CD4-positive, alpha-beta memory T cell (primary cell): ENCODE measurements around the gene OR2B2. TPM values are rescaled to one million over a fixed set of nuclear protein-coding genes. Genes with fewer than 3 reads are reported as not detected.
A peak's percentile ranks its signal among the peaks of the same experiment; 100 is the strongest.

Experiments
- CTCF ChIA-PET: fragments of 350-600 bp; sonication (Branson Sonifier 250); formaldehyde crosslinking; loops from one replicate; lab custom pipeline; 2021; ENCODE audit warnings: inconsistent platforms; ENCODE audit not compliant: partially characterized antibody; lab: Charles Lee
- POLR2A ChIA-PET: fragments of 350-600 bp; sonication (Branson Sonifier 250); formaldehyde crosslinking; loops from one replicate; lab custom pipeline; 2021; ENCODE audit not compliant: partially characterized antibody; lab: Charles Lee
- DNase-seq, 5 donors: peaks; one replicate each; pipeline versions ENCODE4 v3.0.0 to v3.0.0-alpha.2; 2020 to 2022; ENCODE audit warnings: mixed read lengths in 1 of 5
- H3K27ac ChIP-seq: one replicate; pipeline ENCODE4 v1.7.0; 2013; ENCODE audit warnings: low read depth, low read length
- H3K27me3 ChIP-seq: 2 replicates; pipeline ENCODE4 v1.7.0; 2013; ENCODE audit warnings: mild to moderate bottlenecking, low read length, moderate library complexity; ENCODE audit not compliant: insufficient read depth
- H3K36me3 ChIP-seq: 2 replicates; pipeline ENCODE4 v1.7.0; 2013; ENCODE audit warnings: mild to moderate bottlenecking, low read length, moderate library complexity; ENCODE audit not compliant: insufficient read depth
- H3K4me1 ChIP-seq: 2 replicates; pipeline ENCODE4 v1.7.0; 2013; ENCODE audit warnings: mild to moderate bottlenecking, low read length, moderate library complexity; ENCODE audit not compliant: insufficient read depth
- H3K4me3 ChIP-seq, 2 donors: one replicate each; pipeline ENCODE4 v1.7.0; 2013; ENCODE audit warnings: low read length in 2 of 2, mild to moderate bottlenecking in 1 of 2
- H3K9me3 ChIP-seq, 2 donors: one replicate each; pipeline ENCODE4 v1.7.0; 2013; ENCODE audit warnings: low read length in 2 of 2, control low read depth in 1 of 2; ENCODE audit not compliant: control insufficient read depth in 1 of 2
- H3K27ac Mint-ChIP-seq, 7 donors: one replicate each; pipeline ENCODE4 v1.8.0; 2020 to 2021; ENCODE audit warnings: mixed read lengths in 7 of 7, mild to moderate bottlenecking in 6 of 7, inconsistent platforms in 3 of 7, moderate library complexity in 3 of 7
- H3K27me3 Mint-ChIP-seq, 2 donors: one replicate each; pipeline ENCODE4 v1.8.0; 2020 to 2021; ENCODE audit warnings: mixed read lengths in 2 of 2
- H3K36me3 Mint-ChIP-seq, 2 donors: one replicate each; pipeline ENCODE4 v1.8.0; 2020 to 2021; ENCODE audit warnings: mixed read lengths in 2 of 2, inconsistent platforms in 1 of 2, mild to moderate bottlenecking in 1 of 2
- H3K4me1 Mint-ChIP-seq, 4 donors: one replicate each; pipeline ENCODE4 v1.8.0; 2020 to 2021; ENCODE audit warnings: mixed read lengths in 4 of 4, mild to moderate bottlenecking in 1 of 4
- H3K4me3 Mint-ChIP-seq, 8 donors: one replicate each; pipeline ENCODE4 v1.8.0; 2020 to 2021; ENCODE audit warnings: mixed read lengths in 8 of 8, mild to moderate bottlenecking in 7 of 8, moderate library complexity in 6 of 8, inconsistent platforms in 3 of 8
- H3K9me3 Mint-ChIP-seq, 8 donors: one replicate each; pipeline ENCODE4 v1.8.0; 2020 to 2021; ENCODE audit warnings: mixed read lengths in 8 of 8, mild to moderate bottlenecking in 5 of 8, inconsistent platforms in 3 of 8, moderate library complexity in 1 of 8
- intact Hi-C: fragments of 100-400 bp; cut with micrococcal nuclease; formaldehyde crosslinking; loops from one replicate; pipeline ENCODE4 v1.15.1; 2023
- polyA plus RNA-seq, 2 donors: library from polyadenylated mRNA; unstranded; fragments of 300-500 nt; fragmentation: Illumina TruSeq; gene quantifications; one replicate each; pipeline ENCODE4 v1.2.3, GENCODE V29; 2021
- total RNA-seq, 2 experiments: library from RNA; stranded (reverse); gene quantifications; one replicate each; pipeline ENCODE4 v1.2.3, GENCODE V29; 2021

OR2B2 gene
- total and polyA plus RNA-seq, 4 experiments from 2014 or later, result not detected

DNA sequence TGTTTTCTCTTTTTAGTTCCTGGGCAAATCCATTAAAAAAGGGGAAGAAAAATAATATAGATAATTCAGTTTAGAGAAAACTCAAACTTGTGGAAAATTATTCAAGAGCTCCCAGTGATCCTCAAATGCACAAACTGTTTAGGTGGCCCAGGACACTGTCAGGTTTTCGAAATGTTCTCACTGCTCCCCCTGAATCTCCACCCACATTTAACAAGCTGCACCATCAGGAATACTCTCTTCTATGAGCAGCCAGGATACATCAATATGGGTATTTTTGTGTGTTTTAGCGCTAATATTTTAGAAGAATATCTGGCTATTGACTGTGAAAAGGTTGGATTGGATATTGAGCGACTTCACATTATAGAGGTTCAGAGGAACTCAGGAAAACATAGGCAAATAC, 43.9 kb downstream of the OR2B2 start:
- peak overlapping the region in 1 of 2 donors; percentile 69 for H3K4me3 ChIP-seq
- Mint-ChIP-seq H3K4me3 (peak overlapping the region in 1 of 8 donors; percentile 47), H3K9me3 (peaks cover 0 to 12% (median 0%) of the 10 kb centered on the region in 8 donors), H3K27ac (no peak overlapping the region), H3K36me3 (peaks cover 0 to 24% of the 10 kb centered on the region in 2 donors), H3K27me3 (no peaks in the 10 kb centered on the region), H3K4me1 (peaks cover 30 to 73% (median 48%) of the 10 kb centered on the region in 4 donors)
- intact Hi-C loops, result no loop called here
- POLR2A ChIA-PET, result interaction anchor here (1.3 to 12.7 kb wide), 14 partner anchors 18 to 1841 kb away, joined by 4 to 1261 read pairs (median 50); a partner anchor contains a TSS
- CTCF ChIA-PET, result interaction anchor here (2.5 to 11.5 kb wide), 5 partner anchors 21 to 59 kb away, joined by 6 to 226 read pairs (median 74); a partner anchor contains a TSS
- no peaks in the 10 kb centered on the region for H3K27me3 ChIP-seq
- H3K9me3 ChIP-seq, result no peaks in the 10 kb centered on the region
- H3K4me1 ChIP-seq, result peaks cover 44% of the 10 kb centered on the region
- no peaks in the 10 kb centered on the region for H3K36me3 ChIP-seq
- no peak overlapping the region for H3K27ac ChIP-seq
- no peak for DNase-seq

DNA sequence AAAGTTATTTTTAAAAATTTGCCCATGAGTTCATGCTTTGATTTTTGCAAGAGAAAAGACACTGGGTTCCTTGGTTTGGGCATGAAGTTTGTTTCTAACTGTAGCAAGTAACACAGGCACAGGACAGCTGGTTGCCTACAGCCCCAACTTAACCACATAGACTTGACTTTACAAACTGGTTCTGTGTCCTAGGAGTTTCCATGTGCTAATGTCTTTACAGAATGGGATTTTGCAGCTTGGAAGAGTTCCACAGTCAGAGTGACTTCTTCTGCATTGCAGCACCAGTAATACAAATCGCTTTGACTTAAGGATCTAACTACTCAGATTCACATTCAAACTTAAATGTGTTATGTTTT, 44.3 kb downstream of the OR2B2 start:
- H3K27ac Mint-ChIP-seq, result peak overlapping the region in 5 of 7 donors; percentile 42 to 99 (median 94)
- peak overlapping the region; percentile 62 for H3K27ac ChIP-seq
- H3K4me3 ChIP-seq, result peak overlapping the region in 1 of 2 donors; percentile 69
- peaks cover 40% of the 10 kb centered on the region for H3K4me1 ChIP-seq
- no peaks in the 10 kb centered on the region for H3K9me3 ChIP-seq
- H3K27me3 Mint-ChIP-seq, result no peaks in the 10 kb centered on the region
- H3K36me3 Mint-ChIP-seq, result peaks cover 0 to 22% of the 10 kb centered on the region in 2 donors
- H3K9me3 Mint-ChIP-seq, result peaks cover 0 to 10% (median 0%) of the 10 kb centered on the region in 8 donors
- no peaks in the 10 kb centered on the region for H3K27me3 ChIP-seq
- H3K36me3 ChIP-seq, result no peaks in the 10 kb centered on the region
- DNase-seq, result no peak
- ChIA-PET POLR2A (interaction anchor here (0.9 to 12.7 kb wide), 19 partner anchors 18 to 1847 kb away, joined by 3 to 1261 read pairs (median 30); a partner anchor contains a TSS), CTCF (interaction anchor here (1.0 to 11.5 kb wide), 8 partner anchors 22 to 467 kb away, joined by 3 to 226 read pairs (median 14); a partner anchor contains a TSS)
- intact Hi-C loops, result no loop called here
- H3K4me1 Mint-ChIP-seq, result peaks cover 28 to 70% (median 46%) of the 10 kb centered on the region in 4 donors
- peak overlapping the region in 7 of 8 donors; percentile 96 to 99 (median 99) for H3K4me3 Mint-ChIP-seq

DNA sequence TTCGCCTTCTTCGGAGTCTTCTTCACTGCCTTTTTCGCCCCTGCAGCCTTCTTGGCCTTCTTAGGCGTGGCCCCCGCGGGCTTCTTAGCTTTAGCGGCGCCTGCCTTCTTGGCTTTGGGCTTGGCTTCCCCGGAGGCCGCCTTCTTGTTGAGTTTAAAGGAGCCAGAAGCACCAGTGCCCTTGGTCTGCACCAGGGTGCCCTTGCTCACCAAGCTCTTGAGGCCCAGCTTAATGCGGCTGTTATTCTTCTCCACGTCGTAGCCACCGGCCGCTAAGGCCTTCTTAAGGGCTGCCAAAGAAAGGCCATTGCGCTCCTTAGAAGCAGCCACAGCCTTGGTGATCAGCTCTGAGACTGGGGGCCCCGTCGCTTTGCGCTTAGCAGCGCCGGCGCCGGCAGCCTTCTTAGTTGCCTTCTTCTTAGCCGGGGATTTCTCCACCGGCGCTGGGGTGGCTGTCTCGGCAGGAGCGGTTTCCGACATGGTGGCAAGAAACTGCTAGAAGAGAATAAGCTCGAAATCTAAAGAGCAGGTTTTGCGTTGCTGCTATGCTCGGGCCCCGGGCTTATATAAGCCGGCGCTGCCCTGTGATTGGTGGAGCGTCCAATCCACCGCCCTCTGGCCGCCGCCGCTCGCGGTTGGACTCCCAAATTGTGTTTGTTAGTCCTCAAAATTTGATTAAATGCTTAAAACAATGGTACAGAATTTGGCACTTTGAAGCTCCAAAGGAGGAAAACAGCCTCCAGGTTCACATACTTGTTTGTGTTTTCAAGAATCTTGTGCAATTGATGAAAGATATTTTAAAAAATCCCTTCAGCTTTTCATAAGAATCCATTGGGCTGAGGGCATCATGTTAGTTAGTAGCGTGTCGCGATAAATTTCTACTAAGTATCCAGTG, 44.9 kb downstream of the OR2B2 start:
- intact Hi-C loops, result no loop called here
- H3K4me1 Mint-ChIP-seq, result peaks cover 28 to 65% (median 46%) of the 10 kb centered on the region in 4 donors
- CTCF ChIA-PET, result interaction anchor here (0.9 to 11.5 kb wide), 11 partner anchors 22 to 1841 kb away, joined by 3 to 226 read pairs (median 5); a partner anchor contains a TSS
- peak overlapping the region; percentile 86 to 99 (median 94) for H3K27ac Mint-ChIP-seq
- POLR2A ChIA-PET, result interaction anchor here (0.8 to 12.7 kb wide), 31 partner anchors 19 to 1846 kb away, joined by 3 to 1261 read pairs (median 14); partner anchors contain the start of gene TRIM27
- no peaks in the 10 kb centered on the region for H3K9me3 ChIP-seq
- H3K4me3 Mint-ChIP-seq, result peak overlapping the region; percentile 96 to 99 (median 99)
- H3K27ac ChIP-seq, result peak overlapping the region; percentile 62
- H3K4me3 ChIP-seq, result peak overlapping the region; percentile 63 to 69
- DNase-seq, result peak; percentile 64 to 76 (median 69)
- H3K4me1 ChIP-seq, result peaks cover 40% of the 10 kb centered on the region
- H3K36me3 ChIP-seq, result no peaks in the 10 kb centered on the region
- no peaks in the 10 kb centered on the region for H3K27me3 ChIP-seq
- peaks cover 0 to 10% (median 0%) of the 10 kb centered on the region in 8 donors for H3K9me3 Mint-ChIP-seq
- H3K27me3 Mint-ChIP-seq, result no peaks in the 10 kb centered on the region
- H3K36me3 Mint-ChIP-seq, result peaks cover 0 to 17% of the 10 kb centered on the region in 2 donors

DNA sequence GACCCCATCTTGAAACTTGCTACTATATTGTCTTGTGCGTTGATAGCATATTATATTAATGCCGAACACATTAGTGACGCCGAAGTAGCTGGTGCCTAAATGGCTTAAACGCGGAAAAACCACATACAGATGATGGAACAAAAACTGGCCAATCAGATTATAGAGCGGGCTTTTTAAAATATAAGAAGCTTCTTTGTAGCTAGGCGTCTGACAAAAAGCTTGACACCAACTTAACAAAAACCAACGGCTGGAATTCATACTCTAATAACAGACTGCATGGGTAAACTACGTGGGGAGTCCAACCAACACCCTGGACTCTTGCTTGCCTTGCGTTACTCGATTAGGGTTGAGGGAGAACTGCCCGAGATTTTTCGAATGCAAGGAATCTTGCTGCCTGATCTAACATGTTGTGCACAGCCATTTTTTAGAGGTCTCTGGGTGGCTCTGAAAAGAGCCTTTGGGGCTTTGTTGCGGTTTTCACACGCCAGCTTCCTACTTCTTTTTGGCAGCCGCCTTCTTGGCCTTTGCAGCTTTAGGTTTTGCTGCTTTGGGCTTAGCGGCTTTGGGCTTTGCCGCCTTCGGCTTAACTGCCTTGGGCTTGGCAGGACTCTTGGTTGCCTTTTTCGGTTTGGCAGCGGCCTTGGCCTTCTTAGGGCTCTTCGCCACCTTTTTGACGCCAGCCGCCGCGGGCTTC, 45.7 kb downstream of the OR2B2 start:
- no peaks in the 10 kb centered on the region for H3K9me3 ChIP-seq
- Mint-ChIP-seq H3K36me3 (peaks cover 0 to 11% of the 10 kb centered on the region in 2 donors), H3K27ac (peak overlapping the region; percentile 94 to 99 (median 98)), H3K27me3 (no peaks in the 10 kb centered on the region), H3K4me3 (peak overlapping the region; percentile 96 to 99 (median 99)), H3K9me3 (peaks cover 0 to 6% (median 0%) of the 10 kb centered on the region in 8 donors), H3K4me1 (peaks cover 24 to 58% (median 41%) of the 10 kb centered on the region in 4 donors)
- intact Hi-C loops, result no loop called here
- peak overlapping the region; percentile 62 for H3K27ac ChIP-seq
- H3K27me3 ChIP-seq, result no peaks in the 10 kb centered on the region
- POLR2A ChIA-PET, result interaction anchor here (0.8 to 12.7 kb wide), 33 partner anchors 7 to 1845 kb away, joined by 3 to 1261 read pairs (median 15); partner anchors contain the start of gene TRIM27
- CTCF ChIA-PET, result interaction anchor here (0.7 to 11.5 kb wide), 16 partner anchors 7 to 1840 kb away, joined by 3 to 226 read pairs (median 6); a partner anchor contains a TSS
- DNase-seq, result peak; percentile 64 to 79 (median 77)
- no peaks in the 10 kb centered on the region for H3K36me3 ChIP-seq
- peak overlapping the region; percentile 63 to 69 for H3K4me3 ChIP-seq
- peaks cover 37% of the 10 kb centered on the region for H3K4me1 ChIP-seq

DNA sequence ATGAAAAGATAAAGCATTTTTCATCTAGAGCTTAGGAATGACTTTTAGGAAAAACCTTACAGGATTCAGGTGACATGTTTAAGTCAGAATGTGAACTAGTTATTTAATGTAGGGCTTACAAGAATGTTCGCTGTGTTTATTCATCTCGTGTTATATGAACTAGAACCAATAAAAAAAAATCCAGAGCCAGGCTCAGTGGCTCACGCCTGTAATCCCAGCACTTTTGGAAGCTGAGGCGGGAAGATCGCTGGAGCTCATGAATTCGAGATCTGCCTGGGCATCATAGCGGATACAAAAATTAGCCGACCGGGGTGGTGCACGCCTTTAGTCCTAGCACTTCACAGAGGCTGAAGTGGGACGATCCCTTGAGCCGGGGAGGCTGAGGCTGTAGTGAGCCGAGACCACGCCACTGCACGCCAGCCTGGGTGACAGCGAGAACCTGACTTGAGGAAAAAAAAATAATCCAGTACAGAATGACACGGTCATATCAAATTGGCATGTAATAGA, 46.3 kb downstream of the OR2B2 start:
- intact Hi-C loops, result loop anchor here (1.0 to 2.0 kb wide), 7 partner anchors 7 to 1030 kb away; a partner anchor contains a TSS
- Histone ChIP-seq H3K36me3 (no peaks in the 10 kb centered on the region), H3K27ac (peak overlapping the region; percentile 62), H3K4me3 (peak overlapping the region; percentile 63 to 69), H3K9me3 (no peaks in the 10 kb centered on the region), H3K4me1 (peaks cover 31% of the 10 kb centered on the region), H3K27me3 (no peaks in the 10 kb centered on the region)
- ChIA-PET POLR2A (interaction anchor here (0.6 to 12.7 kb wide), 32 partner anchors 7 to 1845 kb away, joined by 3 to 1261 read pairs (median 16); a partner anchor contains a TSS), CTCF (interaction anchor here (0.6 to 11.5 kb wide), 16 partner anchors 8 to 1840 kb away, joined by 3 to 226 read pairs (median 4); a partner anchor contains a TSS)
- Mint-ChIP-seq H3K27ac (peak overlapping the region; percentile 94 to 99 (median 98)), H3K36me3 (peaks cover 0 to 11% of the 10 kb centered on the region in 2 donors), H3K27me3 (no peaks in the 10 kb centered on the region), H3K4me1 (peaks cover 21 to 52% (median 39%) of the 10 kb centered on the region in 4 donors), H3K4me3 (peak overlapping the region; percentile 96 to 99 (median 99)), H3K9me3 (peaks cover 0 to 6% (median 0%) of the 10 kb centered on the region in 8 donors)
- DNase-seq, result peak in 1 of 5 donors; percentile 16
